A673 (cell line): ENCODE measurements around the gene FRAS1.

ENCODE experiments used
- CTCF ChIP-seq: fragments of 300-800, 200-600 bp; sonication (generic); conservative IDR thresholded peaks from 2 replicates; pipeline ENCODE4 v1.5.1; 2017; ENCODE audit warnings: low read depth, mild to moderate bottlenecking, antibody characterized with exemption, low read length, moderate library complexity, mixed read lengths
- EZH2 ChIP-seq: fragments of 200-600 bp; sonication (generic); IDR thresholded peaks from 2 replicates; pipeline ENCODE4 v1.6.1; 2017; ENCODE audit warnings: borderline replicate concordance, low read depth, mild to moderate bottlenecking, mixed read lengths, antibody characterized with exemption, low read length; ENCODE audit not compliant: poor library complexity, severe bottlenecking

DNA sequence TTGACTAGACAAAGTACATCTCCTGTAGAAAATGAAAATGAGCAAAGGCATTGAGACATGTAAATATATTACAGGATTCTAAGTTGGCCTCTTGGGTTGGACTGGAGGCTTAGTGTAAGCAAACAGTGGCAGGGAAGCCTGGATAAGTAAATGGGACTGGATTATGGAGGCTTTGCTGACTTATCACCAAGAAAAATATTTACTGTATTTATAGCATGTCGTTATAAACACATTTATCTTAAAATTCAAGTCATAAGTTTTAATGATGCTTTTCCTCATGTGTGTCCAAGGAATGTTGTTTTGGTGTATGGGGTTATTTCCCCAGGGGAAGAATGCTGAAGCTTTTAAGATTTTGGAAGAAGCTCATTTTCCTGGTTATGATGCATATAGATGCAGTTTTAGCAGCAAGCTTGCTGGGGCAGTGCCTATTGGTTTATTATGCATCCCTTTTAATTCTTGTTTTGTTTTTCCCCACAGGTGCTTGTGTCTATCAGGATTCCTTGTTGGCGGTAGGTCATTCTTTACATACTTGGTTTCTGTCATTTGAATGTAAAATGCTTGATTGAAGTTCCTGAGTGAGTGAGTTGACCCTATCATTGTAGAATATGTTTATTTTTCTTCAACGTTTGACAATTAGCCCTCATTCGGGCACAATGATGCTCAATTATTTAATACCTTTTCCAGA lies 8.5 kb downstream of the FRAS1 start:
- TF ChIP-seq CTCF: no peak
- TF ChIP-seq EZH2: no peak
